Jurkat, Clone E6-1 (cell line): Measurements from ENCODE around the gene C5orf52. TPM values are rescaled to one million over a fixed set of nuclear protein-coding genes. Genes with fewer than 3 reads are reported as not detected.

ENCODE experiments used
- DNase-seq: peaks from one replicate; pipeline ENCODE4 v3.0.0-alpha.2; 2011; ENCODE audit warnings: low read depth, low spot score
- H3K4me3 ChIP-seq: 2 replicates; pipeline ENCODE4 v1.5.1; 2011; ENCODE audit warnings: mild to moderate bottlenecking, low read length, control low read depth, moderate library complexity
- polyA plus RNA-seq: library from polyadenylated mRNA; unstranded; fragments of >200 nt; gene quantifications from one replicate; pipeline ENCODE4 v1.2.1, GENCODE V29; 2012; ENCODE audit warnings: missing spikeins; ENCODE audit not compliant: insufficient read length, insufficient read depth

Gene C5orf52
- not detected for polyA plus RNA-seq

DNA sequence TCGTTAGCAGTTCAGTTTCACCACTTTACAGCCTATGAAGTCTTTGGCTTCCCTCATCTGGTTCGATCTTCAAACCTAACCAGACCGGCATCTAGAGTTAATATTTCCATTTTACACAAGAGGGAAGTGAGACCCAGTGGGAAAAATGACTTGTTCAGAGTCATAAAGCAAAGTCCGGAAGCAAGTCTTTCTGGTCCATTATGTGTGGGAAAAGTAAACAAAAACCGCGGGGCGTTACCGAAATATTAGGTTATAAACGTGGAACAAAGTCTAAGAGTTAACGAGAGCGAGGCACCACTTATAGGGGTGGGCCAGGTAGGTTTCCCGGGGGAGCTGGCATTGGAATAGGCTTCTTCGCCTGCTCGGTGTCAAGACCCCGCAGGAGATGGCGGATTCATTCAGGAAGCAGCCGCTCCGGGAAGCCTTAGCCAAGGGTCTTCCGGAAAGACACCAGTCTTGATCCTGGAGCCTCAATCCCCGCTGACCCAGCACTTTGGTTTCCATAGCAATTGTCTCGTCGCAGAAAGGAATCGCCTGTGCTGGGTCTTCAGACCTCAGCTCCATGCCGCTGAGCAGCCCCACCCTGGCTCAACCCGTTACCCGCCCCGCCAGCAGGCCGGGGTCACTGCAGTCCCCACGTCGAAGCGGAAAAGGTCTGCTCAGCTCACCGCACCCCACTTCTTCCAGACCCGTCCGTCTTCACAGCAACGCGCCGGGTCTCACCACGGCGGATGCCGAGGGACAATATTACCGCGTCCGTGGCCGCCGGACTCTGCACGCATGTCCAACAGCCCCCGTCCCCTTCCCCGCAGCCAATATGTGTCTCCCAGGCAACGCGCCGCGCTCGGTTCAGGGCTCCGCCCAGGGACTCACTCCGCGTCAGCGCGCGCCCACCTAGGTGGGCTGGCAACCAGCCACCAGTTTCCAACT lies at the start of gene C5orf52:
C5orf52 (plus strand) TSS at position 872 of the 930 bp plus-strand sequence. CDS start 82 bp downstream, outside the sequence.
- no peak for DNase-seq
- no peak within 1 kb of the TSS for H3K4me3 ChIP-seq

DNA sequence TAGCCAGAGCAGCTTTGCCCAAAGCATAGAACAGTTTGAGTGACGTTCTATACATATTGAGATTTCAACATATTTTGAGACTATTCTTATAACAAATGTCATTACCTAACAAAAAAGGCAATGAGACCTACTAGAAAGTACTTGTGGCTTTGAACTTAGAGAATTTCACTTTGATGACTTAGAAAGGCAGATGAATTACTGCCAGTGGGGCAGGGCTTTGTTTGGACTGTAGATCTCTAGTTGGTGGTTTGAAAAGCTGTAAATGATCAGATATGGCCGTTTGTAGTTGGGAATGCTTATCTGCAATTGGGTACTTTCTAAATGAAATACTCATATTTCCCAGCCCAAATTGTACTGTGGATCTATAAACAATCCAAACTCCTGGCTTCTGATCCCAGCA lies 47.2 kb upstream of the C5orf52 start:
- no peak for DNase-seq
- no peak overlapping the region for H3K4me3 ChIP-seq

DNA sequence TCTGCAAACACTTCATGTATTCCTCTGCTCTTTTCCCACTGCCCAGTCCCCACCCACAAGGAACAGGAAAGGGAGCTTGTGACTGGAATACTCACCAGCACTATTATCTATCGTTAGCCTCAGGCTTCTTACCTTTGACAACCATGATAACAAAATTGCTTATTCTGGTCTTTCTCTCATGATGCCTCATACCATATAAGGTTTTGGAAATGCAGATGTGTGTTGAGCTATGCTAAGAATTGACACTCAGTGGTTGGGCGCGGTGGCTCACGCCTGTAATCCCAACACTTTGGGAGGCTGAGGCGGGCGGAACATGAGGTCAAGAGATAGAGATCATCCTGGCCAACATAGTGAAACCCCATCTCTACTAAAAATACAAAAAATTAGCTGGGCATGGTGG lies 44.5 kb upstream of the C5orf52 start:
- DNase-seq = no peak
- no peak overlapping the region for H3K4me3 ChIP-seq

DNA sequence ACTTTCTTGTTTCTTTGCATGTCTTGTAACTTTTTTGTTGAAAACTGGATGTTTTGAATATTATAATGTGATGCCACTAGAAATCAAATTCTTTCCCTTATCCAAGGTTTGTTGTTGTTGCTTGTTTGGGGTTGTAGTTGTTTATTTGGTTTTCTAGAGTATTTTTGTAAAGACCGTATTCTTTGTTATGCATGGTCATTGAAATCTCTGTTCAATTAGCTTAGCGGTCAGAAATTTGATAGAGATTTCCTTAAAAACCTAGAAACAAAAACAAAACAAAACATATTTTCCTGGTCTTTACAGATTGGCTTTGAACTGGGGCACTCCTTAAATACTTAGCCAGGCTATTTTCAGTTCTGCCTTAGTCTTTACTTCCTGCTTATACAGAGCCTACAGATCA lies 41.0 kb upstream of the C5orf52 start:
- no peak for DNase-seq
- no peak overlapping the region for H3K4me3 ChIP-seq

DNA sequence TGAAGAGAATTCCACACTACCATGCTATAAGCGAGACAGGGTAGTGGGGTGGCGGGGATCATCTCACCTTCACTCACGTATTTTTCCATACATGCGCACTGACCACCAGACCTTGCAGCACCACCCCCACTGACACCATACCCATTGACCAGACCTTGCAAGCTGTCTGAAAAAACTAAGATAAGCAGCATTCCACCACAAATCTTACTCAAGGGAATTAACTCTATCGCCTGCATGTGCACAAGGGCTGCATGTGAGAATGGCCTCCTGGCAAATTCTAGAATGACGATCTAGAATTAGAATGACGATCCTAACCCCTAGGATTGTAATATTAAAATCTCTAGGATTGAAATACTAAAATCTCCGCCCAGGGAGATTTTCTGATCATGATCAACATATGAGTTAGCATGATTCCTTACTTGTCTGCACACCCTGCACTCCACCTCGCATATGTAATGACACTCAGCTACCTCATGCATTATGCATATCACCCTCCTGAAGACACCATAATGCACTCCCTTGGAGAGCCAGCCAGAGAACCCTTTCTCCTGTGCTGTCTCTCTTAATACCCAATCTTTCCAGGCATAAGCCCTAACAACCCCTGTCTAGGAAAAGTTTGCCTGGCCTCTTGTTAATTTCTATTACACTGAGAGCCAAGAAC lies 30.8 kb upstream of the C5orf52 start:
- no peak overlapping the region for H3K4me3 ChIP-seq
- no peak for DNase-seq

DNA sequence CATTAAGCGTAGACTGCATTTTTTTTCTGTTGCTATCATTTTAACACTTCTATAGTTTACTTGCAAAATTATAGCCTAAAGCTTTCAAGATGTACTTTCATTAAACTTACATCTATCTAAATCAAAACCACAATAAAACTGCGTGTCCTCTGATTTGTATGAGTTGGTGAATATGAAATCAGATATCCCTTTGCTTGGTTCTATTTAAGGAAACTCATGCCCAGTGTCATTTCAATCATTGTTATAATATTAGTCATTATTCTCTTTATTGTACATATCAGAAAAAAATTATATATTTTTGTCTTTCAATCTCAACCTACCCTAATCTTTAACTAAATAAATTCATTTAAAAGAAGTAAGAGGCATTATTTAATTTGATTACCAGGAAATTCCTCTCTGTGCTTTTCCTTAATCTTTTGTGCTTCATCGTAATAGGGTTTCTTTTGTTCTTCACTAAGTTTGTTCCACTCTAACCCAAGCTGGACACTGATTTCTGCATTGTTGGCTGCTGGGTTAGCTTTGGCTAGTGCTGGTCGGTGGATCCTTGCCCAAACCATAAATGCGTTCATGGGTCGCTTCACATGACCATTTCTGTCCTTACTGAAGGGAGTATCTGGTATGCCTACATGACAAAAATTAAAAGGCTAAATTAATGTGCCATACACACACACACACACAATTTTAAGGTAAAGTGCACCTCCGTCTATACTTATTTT lies 22.9 kb upstream of the C5orf52 start:
- H3K4me3 ChIP-seq = no peak overlapping the region
- DNase-seq = no peak

DNA sequence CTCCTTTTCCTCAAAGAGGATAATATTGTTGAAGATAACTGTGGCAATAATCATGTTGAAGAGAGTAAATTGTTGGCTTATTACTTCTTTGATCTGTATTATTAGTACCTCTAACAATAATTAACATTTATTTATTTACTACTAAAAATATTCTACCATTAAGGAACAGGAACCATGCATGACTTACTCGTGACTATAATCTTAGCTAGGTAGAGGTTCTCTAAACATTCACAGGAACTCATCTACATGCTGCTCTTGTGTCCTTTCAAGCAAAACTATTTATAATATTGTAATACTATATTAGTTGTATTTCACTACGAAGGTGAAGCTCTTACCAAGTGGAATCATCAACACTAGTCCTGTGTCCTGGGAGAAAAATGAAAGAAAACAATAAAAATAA lies 22.2 kb upstream of the C5orf52 start:
- no peak for DNase-seq
- H3K4me3 ChIP-seq = no peak overlapping the region

DNA sequence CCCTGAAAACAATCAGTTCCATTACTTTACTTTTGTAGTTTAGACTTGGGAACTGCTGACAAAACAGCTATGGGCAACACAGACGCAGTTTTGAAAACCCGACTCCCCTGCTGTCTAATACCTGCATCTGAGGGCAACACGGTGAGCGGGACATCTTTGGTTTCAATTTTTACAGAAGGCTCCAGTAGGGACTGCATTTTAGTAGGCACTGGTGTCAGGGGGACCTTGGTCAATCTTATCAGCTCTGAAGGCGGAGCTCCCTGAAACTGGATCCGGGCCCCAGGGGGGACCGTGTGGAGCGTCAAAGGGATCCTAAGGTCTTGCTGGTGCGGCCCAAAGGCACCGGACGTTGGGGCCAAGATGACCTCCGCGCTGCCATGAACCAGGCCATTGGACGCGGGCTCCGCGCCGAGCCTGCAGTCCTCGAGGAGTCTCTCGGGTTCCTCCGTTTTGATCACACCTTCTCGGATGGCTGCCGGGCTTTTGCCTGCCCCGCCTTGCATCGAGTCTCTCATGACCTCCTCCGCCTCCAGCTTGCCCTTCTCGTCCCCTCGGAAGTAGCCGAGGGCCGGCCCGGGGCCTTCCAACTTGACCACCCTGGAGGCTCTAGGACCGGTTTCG lies 20.2 kb upstream of the C5orf52 start:
- H3K4me3 ChIP-seq = no peak overlapping the region
- no peak for DNase-seq

DNA sequence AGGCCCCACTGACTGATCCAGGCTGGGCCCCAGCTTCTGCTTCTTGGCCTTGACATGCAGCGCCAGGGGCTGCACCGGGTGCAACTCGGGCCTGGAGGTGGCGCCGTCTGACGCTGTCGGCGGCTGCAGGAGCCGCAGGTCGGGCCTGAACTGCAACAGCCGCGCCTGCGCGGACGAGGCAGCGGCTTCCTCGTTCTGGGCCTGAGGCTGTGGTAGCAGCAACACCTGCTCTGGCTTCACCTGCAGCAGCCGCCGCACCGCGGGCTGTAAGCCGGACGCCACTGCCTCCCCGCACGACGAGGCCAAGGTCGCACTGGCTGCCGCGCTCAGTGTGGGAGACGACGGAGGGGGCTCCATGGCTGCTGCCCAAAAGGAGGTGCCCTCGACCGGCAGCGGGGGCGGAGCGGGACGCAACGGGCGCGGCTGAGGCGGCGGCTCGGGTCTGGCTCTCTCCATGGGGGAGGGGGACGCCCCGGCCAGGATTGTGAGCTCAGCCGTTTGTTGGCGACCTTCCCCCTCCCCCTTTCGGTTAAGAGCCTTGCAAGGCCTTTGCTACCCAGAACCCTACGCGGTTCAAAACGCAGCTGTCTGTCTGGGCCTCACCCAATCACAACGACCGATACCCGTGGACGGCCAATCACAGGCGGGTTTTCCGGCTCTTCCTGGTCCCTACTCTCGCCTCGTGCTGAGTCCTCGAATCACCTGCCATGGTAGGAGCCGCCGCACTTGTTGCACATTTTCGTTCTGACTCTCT lies 19.5 kb upstream of the C5orf52 start:
- H3K4me3 ChIP-seq = no peak overlapping the region
- DNase-seq = no peak

DNA sequence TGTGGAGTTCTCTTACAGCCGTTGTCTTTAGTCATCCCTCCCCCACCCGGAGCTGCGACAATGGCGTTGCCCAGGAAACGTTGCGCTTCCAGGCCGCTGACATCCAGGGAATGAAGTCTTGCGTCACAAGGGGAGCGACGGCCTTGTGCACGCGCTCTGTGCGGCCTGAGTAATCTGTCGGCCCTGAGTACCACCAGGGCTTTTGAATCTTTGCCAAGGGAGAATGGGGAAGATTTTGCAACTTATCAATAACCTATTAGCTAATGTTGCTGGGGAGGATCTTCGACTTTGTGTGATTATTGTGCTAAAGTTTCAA lies 19.0 kb upstream of the C5orf52 start, which contains the start of gene SOX30:
SOX30 (minus strand) TSS at position 62 of the 316 bp plus-strand sequence. CDS start 360 bp downstream, outside the sequence.
- no peak within 1 kb of the TSS for H3K4me3 ChIP-seq
- DNase-seq = no peak

DNA sequence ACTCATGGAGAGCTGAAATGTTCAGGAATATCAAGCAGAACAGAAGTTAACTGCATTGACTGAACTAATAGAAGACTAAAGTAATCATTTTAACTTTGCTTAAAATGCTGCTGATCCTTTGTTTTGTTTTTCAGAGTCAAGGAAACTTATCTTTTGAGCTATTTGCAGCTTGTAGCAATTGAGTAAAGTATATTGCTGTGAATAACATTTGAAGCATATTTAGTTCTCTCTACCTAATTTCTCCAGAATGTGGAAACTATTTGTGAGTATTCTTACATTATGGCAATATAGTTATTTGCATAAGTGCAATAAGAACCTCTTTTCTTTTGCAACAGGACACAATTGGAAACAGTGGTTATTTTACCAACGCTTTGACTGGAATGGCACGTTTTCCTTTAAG lies 13.8 kb upstream of the C5orf52 start:
- no peak for DNase-seq

DNA sequence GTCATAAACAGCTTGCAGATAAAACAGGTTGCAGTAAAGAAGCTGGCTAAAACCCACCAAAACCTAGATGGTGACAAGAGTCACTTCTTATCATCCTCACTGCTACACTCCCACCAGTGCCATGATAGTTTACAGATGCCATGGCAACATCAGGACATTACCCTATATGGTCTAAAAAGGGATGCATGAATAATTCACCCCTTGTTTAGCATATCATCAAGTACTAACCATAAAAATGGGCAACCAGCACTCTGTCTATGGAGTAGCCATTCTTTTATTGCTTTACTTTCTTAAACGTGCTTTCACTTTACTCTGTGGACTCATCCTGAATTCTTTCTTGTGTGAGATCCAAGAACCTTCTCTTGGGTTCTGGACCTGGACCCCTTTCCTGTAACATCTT lies 12.4 kb upstream of the C5orf52 start:
- DNase-seq = no peak
- no peak overlapping the region for H3K4me3 ChIP-seq

More for the DNA sequence above, 13.8 kb upstream of the C5orf52 start:
- H3K4me3 ChIP-seq = no peak overlapping the region

DNA sequence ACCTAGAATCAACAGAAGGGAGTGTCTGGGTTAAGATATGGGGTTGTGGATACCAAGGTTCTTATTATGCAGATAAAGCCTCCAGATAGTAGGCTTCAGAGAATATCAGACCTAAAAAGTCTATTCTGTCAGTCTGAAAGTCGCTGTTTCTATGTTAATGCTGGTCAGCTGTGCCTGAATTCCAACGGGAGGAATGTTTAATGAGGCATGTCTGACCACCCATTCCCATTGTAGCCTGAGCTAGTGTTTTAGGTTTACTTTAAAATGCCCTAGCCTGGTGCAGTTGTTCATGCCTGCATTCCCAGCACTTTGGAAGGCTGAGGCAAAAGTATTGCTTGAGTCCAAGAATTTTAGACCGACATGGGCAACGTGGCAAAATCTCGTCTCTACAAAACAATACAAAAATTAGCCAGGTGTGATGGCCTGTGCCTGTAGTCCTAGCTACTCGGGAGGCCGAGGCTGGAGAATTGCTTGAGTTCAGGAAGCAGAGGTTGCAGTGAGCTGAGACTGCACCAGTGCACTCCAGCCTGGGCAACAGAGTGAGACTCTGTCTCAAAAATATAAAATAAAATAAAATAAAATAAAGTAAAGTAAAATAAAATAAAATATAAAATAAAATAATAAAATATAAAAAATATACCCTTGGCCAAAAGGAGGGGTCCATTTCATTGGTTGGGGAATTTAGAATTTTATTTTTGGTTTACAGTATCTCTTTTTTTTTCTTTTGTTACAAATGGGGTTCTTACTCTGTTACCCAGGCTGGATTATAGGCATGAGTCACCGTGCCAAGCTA lies 11.3 kb upstream of the C5orf52 start:
- no peak overlapping the region for H3K4me3 ChIP-seq
- DNase-seq = no peak

DNA sequence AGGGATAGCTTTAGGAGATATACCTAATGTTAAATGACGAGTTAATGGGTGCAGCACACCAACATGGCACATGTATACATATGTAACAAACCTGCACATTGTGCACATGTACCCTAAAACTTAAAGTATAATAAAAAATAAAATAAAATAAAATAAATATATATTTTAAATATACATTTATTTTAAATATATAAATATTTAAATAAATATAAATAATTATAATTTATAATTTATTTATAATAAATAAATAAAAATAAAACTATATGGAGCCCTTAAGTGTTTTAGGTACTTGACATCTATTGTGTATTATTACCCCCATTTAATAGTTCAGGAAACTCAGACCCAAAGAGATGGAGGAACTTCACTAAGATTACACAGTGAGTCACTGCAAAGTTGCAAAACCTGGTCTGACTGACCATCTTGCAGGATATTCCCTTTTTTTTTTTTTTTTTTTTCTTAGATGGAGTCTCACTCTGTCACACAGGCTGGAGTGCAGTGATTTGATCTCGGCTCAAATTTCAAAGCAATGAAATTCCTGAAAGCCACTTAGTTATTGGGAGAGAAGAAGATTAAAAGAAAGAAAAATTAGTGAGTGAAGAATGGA lies 5.8 kb upstream of the C5orf52 start:
- DNase-seq = no peak
- no peak overlapping the region for H3K4me3 ChIP-seq

DNA sequence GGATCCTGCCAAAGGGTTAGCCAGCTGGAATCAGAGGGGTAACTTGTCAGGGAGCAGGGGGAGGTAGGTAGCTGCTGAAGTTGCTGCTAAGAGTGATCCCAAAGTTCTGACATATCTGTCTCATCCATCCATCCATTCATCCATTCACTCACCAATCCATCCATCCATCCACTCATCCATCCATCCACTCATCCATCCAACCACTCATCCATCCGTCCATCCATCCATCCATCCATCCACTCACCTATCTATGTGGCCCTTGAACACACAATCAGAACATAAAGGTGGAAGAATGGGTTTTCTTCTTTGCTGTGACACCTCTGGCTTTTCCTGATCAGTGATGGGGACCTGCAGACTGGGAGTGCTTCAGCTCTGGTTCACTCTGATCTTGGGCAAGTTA lies 3.0 kb upstream of the C5orf52 start:
- no peak overlapping the region for H3K4me3 ChIP-seq
- DNase-seq = no peak

DNA sequence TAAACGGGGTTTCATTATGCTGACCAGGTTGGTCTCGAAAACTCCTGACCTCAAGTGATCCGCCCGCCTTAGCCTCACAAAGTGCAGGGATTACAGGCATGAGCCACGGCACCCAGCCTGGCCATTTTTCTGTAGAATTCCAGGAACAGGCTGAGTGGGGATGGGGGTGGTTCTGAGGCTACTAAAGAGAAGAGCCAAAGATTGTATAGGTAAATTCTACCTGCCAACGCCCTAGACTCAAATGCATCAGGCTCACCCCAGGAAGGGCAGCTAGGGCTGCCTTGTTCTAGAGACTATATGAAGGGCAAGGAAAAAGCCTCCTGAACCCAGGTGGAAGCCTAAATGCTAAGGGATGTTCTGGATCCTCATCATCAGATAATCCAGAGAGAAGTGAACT lies 1.6 kb upstream of the C5orf52 start:
- DNase-seq = no peak
- H3K4me3 ChIP-seq = no peak overlapping the region

DNA sequence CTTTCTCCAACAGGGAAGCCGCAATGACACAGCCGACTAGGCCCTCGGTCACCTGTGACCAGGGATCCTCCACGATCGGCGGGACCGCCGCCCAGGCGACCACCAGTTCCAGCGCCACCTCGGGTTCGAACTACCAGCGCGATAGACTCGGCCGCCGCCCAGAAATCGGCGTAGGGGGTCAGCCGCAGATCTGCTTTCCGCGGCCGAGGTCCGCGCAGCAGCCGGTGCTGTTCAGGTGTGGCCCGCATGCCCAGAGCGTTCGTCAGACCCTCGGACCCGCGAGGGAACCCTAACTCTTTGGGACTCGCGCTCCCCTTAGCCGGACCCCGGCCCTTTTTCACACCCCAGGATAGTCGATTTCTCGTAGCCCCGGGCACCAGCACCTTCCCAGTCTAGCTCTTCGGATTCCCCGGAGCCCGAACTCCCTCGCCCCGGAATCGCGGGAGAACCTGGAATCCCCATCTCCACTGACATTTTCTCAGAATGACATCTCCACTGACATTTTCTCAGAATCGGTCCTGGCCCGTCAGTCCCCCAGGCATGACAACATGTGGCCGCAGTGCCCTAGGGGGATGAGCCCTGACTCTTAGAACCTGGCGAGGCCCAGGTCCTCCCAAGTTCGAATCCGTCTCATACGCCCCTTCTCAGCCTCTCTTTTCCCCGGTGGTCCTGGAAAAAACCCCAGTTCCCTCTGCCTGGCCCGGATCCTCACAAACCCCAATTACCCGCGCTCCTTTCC lies 428 bp downstream of the C5orf52 start:
- no peak for DNase-seq
- no peak overlapping the region for H3K4me3 ChIP-seq
